HT1080 (cell line): Measurements from ENCODE around the gene NSUN7. TPM values are rescaled to one million over a fixed set of nuclear protein-coding genes. Genes with fewer than 3 reads are reported as not detected.
A peak's percentile ranks its signal among the peaks of the same experiment; 100 is the strongest.
"Not testable (repeated sequence)": the region's sequence is repeated elsewhere in the genome, so short reads cannot be mapped to it uniquely, and the experiment has no call there.

ENCODE experiments used
- DNase-seq: peaks from one replicate; pipeline ENCODE4 v3.0.0-alpha.2; 2015; ENCODE audit warnings: low read depth
- total RNA-seq: library from RNA; depleted of rRNA; stranded (reverse); fragments of >200 nt; shearing (Covaris generic); gene quantifications from 2 replicates; pipeline ENCODE4 v1.2.3, GENCODE V29; 2014

Gene NSUN7
- total RNA-seq, 1 experiment from 2014 or later = not detected

DNA sequence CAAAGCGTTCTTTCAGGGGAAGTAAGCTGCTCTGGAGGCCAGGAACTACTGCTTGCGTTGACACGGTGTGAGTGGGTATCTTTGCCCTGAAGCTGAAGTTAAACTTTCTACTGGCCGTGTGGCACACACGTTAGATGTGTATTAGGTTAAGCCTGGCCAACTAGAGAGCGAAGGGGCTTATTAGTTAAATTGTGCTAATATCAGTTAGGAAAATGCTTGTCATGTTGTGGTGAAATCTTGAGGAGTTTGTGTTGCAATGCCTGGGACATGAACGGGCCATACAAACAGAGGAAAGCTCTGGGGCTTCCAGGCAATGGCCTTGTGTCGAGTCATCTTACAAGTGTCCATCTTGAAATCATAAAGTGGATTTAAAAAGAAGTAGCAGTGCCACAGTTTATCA is 62.6 kb downstream of the NSUN7 start:
- DNase-seq = no peak

DNA sequence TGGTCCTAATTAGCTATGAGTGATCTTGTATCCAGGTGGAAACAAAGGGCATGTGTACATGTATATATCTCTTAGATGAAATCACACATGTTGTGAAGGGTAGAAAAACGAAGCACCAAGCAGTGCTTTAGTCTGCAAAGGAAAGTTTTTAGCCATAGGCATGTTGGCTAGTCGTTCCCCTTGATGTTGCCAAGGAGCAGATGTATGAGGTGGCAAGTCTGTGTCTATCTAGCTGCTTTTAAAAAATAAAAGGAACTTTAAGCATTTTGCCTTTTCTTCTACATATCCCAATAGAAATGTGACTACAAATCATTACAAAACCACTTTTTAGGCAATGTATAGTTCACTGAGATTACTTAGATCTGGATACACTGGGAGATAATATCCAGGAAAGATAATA is 63.1 kb downstream of the NSUN7 start:
- DNase-seq = no peak

DNA sequence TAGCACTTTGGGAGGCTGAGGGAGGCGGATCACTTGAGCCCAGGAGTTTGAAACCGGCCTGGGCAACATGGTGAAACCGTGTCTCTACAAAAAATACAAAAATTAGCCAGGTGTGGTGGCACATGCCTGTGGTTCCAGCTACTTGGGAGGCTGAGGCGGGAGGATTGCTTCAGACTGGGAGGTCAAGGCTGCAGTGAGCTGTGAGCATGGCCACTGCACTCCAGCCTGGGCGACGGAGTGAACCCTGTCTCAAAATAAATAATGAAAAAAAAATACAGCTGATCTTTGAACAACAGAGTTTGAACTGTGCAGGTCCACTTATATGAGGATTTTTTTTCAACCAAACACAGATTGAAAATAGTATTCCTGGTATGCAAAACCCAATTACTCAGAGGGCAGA is 67.4 kb downstream of the NSUN7 start:
- not testable (repeated sequence) for DNase-seq

- no peak for DNase-seq
Observed at GRCh38 chr4:40820101-40820500, 70.3 kb downstream of the NSUN7 start.

DNA sequence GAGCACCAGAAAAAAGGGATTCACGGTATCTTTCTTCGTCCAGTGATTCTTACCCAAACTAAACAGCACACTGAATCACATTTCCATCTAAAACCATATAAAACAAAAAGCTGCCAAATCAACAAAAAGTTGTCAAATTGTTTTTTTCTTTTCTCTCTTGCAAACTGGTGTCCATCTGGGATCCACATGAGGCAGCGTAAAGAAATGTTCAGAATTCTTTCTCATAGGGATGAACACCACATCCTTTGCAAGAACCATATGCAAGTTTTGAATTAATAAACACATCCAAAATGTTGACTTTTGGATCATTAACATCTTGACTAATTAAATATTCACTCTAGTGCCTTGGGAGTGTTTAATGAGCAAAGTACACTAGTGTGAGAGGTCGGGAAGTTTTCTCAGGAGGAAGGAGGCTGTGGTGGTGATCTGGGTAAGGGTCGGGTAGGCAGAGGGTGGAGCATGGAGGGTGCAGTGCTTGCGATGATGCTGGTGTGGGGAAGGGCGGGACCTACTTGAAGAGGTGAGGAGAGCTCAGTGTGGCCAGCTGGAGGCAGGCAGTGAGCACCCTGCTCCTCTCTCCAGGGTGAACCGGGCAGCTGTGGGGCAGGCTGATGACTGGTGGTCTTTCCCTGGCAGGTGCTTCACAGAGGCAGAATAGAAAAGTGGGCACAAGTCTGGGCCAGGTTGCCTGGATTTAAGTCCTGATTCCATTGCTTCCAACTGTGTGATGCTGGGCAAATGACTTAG is 72.8 kb downstream of the NSUN7 start:
- DNase-seq = no peak

GRCh38 chr4:40825014-40825838 is 75.5 kb downstream of the NSUN7 start:
- DNase-seq = no peak

DNA sequence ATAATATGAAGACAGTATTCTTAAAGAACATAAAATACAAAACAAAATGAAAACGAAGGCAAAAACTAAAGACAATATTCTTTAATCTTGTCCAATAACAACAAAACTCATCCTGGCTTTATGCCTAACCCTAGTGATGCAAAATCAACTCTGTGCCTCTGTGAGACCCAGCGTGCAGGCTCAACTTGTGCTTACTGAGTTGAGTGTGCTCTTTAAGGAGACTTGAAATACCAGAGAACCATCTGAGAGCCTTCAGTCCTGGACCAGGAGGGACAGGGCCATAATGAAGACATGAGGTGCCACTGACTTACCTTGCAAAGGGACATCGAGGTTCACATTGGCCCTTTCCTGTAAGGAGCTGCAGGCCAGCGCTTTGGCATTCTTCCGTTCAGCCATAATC is 77.1 kb downstream of the NSUN7 start:
- no peak for DNase-seq

GRCh38 chr4:40827758-40828157 is 78.0 kb downstream of the NSUN7 start:
- no peak for DNase-seq

- no peak for DNase-seq
Observed at GRCh38 chr4:40828661-40829060, 78.9 kb downstream of the NSUN7 start.

- no peak for DNase-seq
Observed at GRCh38 chr4:40829586-40829985, 79.8 kb downstream of the NSUN7 start.

DNA sequence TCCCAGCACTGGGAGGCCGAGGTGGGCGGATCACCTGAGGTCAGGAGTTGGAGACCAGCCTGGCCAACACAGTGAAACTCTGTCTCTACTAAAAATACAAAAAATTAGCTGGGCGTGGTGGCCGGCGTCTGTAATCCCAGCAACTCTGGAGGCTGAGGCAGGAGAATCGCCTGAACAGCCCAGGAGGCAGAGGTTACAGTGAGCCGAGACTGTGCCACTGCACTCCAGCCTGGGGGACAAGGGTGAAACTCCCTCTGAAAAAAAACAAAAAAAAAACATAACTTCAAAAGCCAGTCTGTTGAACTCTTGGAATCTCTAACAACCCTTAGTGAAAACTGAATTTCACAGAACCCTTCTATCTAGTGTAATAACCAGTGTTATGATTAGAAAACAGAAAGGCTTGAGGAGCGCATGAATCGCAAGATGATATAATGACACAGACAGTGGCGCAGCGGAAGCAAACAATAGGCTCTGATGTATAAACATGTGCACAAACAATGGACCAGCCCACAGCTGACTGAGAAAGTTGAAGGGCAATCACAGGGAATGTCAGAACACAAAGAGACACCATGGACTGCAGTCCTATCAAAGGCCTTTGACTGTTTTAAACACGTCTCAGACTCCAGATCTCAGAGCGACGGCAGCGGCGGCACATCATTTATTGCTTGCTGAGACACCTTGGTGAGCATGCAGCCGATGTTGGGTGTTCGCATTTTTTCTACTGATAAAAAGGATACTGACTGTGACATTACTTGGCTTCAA is 81.6 kb downstream of the NSUN7 start:
- DNase-seq = no peak

DNA sequence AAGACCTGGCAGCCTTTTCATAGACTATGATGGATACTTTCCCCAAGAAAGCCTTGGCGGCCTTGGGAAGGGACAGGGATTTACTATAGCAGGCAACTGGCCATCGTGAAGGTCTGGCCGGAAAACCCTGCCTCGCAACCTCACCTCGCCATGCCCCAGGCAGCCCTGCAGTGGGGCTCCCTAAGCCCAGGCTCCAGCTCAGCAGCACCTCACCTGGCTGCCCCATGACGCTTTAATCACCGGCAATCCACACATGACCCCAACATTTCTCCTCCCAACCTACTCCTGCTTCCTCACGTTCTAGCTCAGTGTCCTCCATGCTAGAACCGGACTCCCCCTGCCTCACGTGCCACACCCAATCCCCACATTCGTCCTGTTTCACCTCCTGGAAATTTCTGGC is 82.4 kb downstream of the NSUN7 start:
- no peak for DNase-seq

GRCh38 chr4:40833212-40833611 is 83.5 kb downstream of the NSUN7 start:
- DNase-seq = no peak

GRCh38 chr4:40837094-40837870 is 87.5 kb downstream of the NSUN7 start:
- no peak for DNase-seq

GRCh38 chr4:40838742-40839141 is 89.0 kb downstream of the NSUN7 start:
- no peak for DNase-seq

- no peak for DNase-seq
Observed at GRCh38 chr4:40840255-40840984, 90.7 kb downstream of the NSUN7 start.

DNA sequence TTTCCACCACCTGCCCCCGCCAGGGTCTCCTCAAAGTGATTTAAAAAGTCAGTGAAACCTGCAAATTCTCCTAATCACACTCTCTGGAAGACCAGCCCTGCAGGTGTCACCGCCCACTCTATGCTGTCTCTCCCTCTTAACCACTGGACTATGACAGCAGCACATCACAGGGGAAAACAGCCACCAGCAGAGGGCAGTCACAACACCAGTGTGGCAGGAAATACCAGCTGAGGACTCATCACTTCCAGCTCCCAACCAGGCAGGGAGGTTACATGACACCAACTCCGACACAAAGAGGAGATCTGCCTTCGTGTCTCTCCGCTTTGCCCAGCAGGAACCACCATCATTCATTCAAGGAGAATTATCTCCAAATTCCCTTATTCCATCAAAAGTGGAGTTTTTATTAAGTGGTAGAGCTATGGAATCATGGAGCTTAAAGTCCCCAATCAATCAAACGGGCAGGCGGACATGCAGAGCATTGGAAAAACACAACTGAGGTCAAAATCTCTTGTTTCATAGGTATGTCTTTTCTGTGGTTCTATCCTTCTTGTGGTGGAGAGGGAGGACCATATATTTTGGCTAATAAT is 91.3 kb downstream of the NSUN7 start:
- DNase-seq = peak; percentile 91

GRCh38 chr4:40842318-40842717 is 92.6 kb downstream of the NSUN7 start:
- no peak for DNase-seq

- DNase-seq = no peak
Observed at GRCh38 chr4:40842725-40843423, 93.1 kb downstream of the NSUN7 start.

DNA sequence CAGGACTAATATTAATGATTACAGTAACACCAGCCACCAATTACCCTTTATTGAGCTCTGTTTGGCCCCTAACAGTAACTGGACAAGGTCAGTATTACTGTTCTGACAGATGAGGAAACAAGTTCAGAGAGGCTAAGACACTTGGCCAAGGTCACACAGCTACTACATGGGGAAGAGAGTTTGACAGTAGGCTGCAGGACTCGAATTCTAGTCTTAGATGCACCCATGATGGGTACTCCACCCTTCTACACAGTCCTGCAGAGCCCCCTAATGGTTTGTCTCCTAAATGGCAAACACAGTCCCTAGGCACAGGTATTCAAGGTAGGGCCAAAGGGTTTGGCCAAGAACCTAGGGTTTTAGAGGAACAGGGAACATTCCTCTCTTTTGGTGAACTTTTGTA is 93.9 kb downstream of the NSUN7 start:
- DNase-seq = no peak
